H1 (cell line): ENCODE results near the gene LPCAT1. TPM values are rescaled to one million over a fixed set of nuclear protein-coding genes. Genes with fewer than 3 reads are reported as not detected.

ENCODE experiments used
- CTCF ChIA-PET: fragments of 300-600 bp; sonication (Branson Sonifier 250); formaldehyde crosslinking; loops from one replicate; lab custom pipeline; 2021; ENCODE audit not compliant: partially characterized antibody; lab: Charles Lee
- POLR2A ChIA-PET: fragments of 300-600 bp; sonication (Branson Sonifier 250); formaldehyde crosslinking; loops from one replicate; lab custom pipeline; 2021; ENCODE audit warnings: inconsistent platforms; ENCODE audit not compliant: partially characterized antibody; lab: Charles Lee
- DNase-seq, 2 experiments: peaks; one replicate each; pipeline versions ENCODE4 v3.0.0 to v3.0.0-alpha.2; 2010 to 2022; ENCODE audit warnings: low spot score in 2 of 2, low read depth in 1 of 2, mixed read lengths in 1 of 2
- FAIRE-seq: peaks from 2 replicates; lab custom pipeline; 2011; peaks lifted over from hg19 to GRCh38; lab: Jason Lieb, UNC
- H2AFZ ChIP-seq: 2 replicates; pipeline ENCODE4 v1.8.1; 2012; ENCODE audit warnings: low read length, inconsistent platforms
- H2AK5ac ChIP-seq: 2 replicates; pipeline ENCODE4 v1.6.1; 2013; ENCODE audit warnings: low read depth, low read length
- H2BK120ac ChIP-seq: replicated peaks from 2 replicates; pipeline ENCODE3; 2013; ENCODE audit warnings: low read depth, low read length, inconsistent platforms
- H2BK12ac ChIP-seq: 2 replicates; pipeline ENCODE4 v1.6.1; 2013; ENCODE audit warnings: low read depth, low read length
- H2BK15ac ChIP-seq: 2 replicates; pipeline ENCODE4 v1.6.1; 2013; ENCODE audit warnings: low read length
- H2BK20ac ChIP-seq: 2 replicates; pipeline ENCODE4 v1.6.1; 2013; ENCODE audit warnings: low read length
- H2BK5ac ChIP-seq: 2 replicates; pipeline ENCODE4 v1.6.1; 2013; ENCODE audit warnings: low read depth, low read length
- H3K14ac ChIP-seq: 2 replicates; pipeline ENCODE4 v1.6.1; 2013; ENCODE audit warnings: inconsistent platforms; ENCODE audit not compliant: insufficient read length
- H3K18ac ChIP-seq: 2 replicates; pipeline ENCODE4 v1.6.1; 2013; ENCODE audit warnings: low read length; ENCODE audit errors: extremely low read depth
- H3K23ac ChIP-seq: 2 replicates; pipeline ENCODE4 v1.6.1; 2013; ENCODE audit warnings: inconsistent platforms; ENCODE audit not compliant: insufficient read length
- H3K23me2 ChIP-seq: 2 replicates; pipeline ENCODE4 v1.6.1; 2013; ENCODE audit warnings: low read depth, low read length
- H3K27ac ChIP-seq: 2 replicates; pipeline ENCODE4 v1.6.1; 2011; ENCODE audit warnings: low read depth, low read length, inconsistent platforms
- H3K27me3 ChIP-seq, 4 experiments: replicated peaks in 1 of 4; 1 replicate in 1 of 4; 2 replicates in 3 of 4; pipeline versions ENCODE4 v1.6.1 to v1.8.1; 2011 to 2013; ENCODE audit warnings: low read length in 3 of 4, mild to moderate bottlenecking in 3 of 4, inconsistent platforms in 2 of 4, mixed read lengths in 2 of 4, moderate library complexity in 1 of 4; ENCODE audit not compliant: control insufficient read depth in 3 of 4, insufficient read depth in 3 of 4; ENCODE audit errors: extremely low read depth in 1 of 4
- H3K36me3 ChIP-seq, 4 experiments: 2 replicates each; pipeline versions ENCODE4 v1.6.1 to v1.8.1; 2011 to 2013; ENCODE audit warnings: mild to moderate bottlenecking in 4 of 4, low read length in 3 of 4, moderate library complexity in 2 of 4, control low read depth in 1 of 4, inconsistent platforms in 1 of 4; ENCODE audit not compliant: insufficient read depth in 4 of 4, control insufficient read depth in 2 of 4
- H3K4ac ChIP-seq: replicated peaks from 2 replicates; pipeline ENCODE3; 2013; ENCODE audit warnings: low read length, low read depth, mixed read lengths, inconsistent platforms; ENCODE audit not compliant: insufficient read length
- H3K4me1 ChIP-seq, 4 experiments: replicated peaks in 1 of 4; 1 replicate in 1 of 4; 2 replicates in 3 of 4; pipeline versions ENCODE4 v1.6.1 to v1.8.1; 2011 to 2013; ENCODE audit warnings: low read length in 3 of 4, inconsistent platforms in 2 of 4, mixed read lengths in 1 of 4; ENCODE audit not compliant: insufficient read depth in 4 of 4, control insufficient read depth in 3 of 4
- H3K4me2 ChIP-seq, 2 experiments: 2 replicates each; pipeline versions ENCODE4 v1.6.1 to v1.8.1; 2011 to 2013; ENCODE audit warnings: low read depth in 2 of 2, low read length in 2 of 2, control low read depth in 1 of 2, inconsistent platforms in 1 of 2, mild to moderate bottlenecking in 1 of 2; ENCODE audit not compliant: insufficient read depth in 1 of 2
- H3K4me3 ChIP-seq, 4 experiments: fragments of 200-600, 300-600 bp in 1 of 4; sonication (generic), shearing (Covaris generic), sonication (Bioruptor Twin) in 1 of 4; 2 replicates each; pipeline versions ENCODE4 v1.5.1 to v1.8.1; 2011 to 2016; ENCODE audit warnings: low read length in 4 of 4, low read depth in 3 of 4, control low read depth in 2 of 4, inconsistent platforms in 2 of 4, mild to moderate bottlenecking in 2 of 4, mixed read lengths in 1 of 4, moderate library complexity in 1 of 4; ENCODE audit not compliant: insufficient read depth in 2 of 4; ENCODE audit errors: extremely low read depth in 1 of 4
- H3K56ac ChIP-seq: replicated peaks from 2 replicates; pipeline ENCODE3; 2013; ENCODE audit warnings: low read depth, mild to moderate bottlenecking, mixed read lengths, low read length, inconsistent platforms; ENCODE audit not compliant: insufficient read length
- H3K79me1 ChIP-seq: 2 replicates; pipeline ENCODE4 v1.6.1; 2013; ENCODE audit warnings: low read depth, low read length, control low read depth
- H3K79me2 ChIP-seq, 2 experiments: 2 replicates each; pipeline versions ENCODE4 v1.6.1 to v1.8.1; 2012 to 2013; ENCODE audit warnings: low read length in 2 of 2, mild to moderate bottlenecking in 2 of 2, inconsistent platforms in 1 of 2; ENCODE audit not compliant: insufficient read depth in 2 of 2, control insufficient read depth in 1 of 2
- H3K9ac ChIP-seq, 4 experiments: replicated peaks in 1 of 4; 1 replicate in 1 of 4; 2 replicates in 3 of 4; pipeline versions ENCODE4 v1.6.1 to v1.8.1; 2011 to 2013; ENCODE audit warnings: low read depth in 3 of 4, low read length in 3 of 4, control low read depth in 2 of 4, mild to moderate bottlenecking in 2 of 4, moderate library complexity in 2 of 4, inconsistent platforms in 1 of 4; ENCODE audit errors: extremely low read depth in 1 of 4
- H3K9me3 ChIP-seq, 2 experiments: 2 replicates each; pipeline versions ENCODE4 v1.6.1 to v1.8.1; 2012 to 2013; ENCODE audit warnings: mild to moderate bottlenecking in 2 of 2, moderate library complexity in 2 of 2, control low read depth in 1 of 2, inconsistent platforms in 1 of 2, low read depth in 1 of 2, low read length in 1 of 2, mixed read lengths in 1 of 2; ENCODE audit not compliant: insufficient read depth in 2 of 2
- H4K20me1 ChIP-seq, 2 experiments: replicated peaks in 1 of 2; 2 replicates each; pipeline versions ENCODE3 to v1.8.1; 2011 to 2013; ENCODE audit warnings: inconsistent platforms in 2 of 2, low read length in 2 of 2, mild to moderate bottlenecking in 1 of 2; ENCODE audit not compliant: insufficient read depth in 2 of 2, control insufficient read depth in 1 of 2
- H4K5ac ChIP-seq: 2 replicates; pipeline ENCODE4 v1.6.1; 2013; ENCODE audit warnings: low read length, low read depth, mixed read lengths, inconsistent platforms; ENCODE audit not compliant: insufficient read length
- H4K8ac ChIP-seq: 2 replicates; pipeline ENCODE4 v1.8.0; 2013; ENCODE audit warnings: mild to moderate bottlenecking, moderate library complexity, low read length, inconsistent platforms; ENCODE audit not compliant: insufficient read depth; ENCODE audit errors: extremely low read depth
- H4K91ac ChIP-seq: replicated peaks from 2 replicates; pipeline ENCODE3; 2013; ENCODE audit warnings: low read length, mixed read lengths, inconsistent platforms; ENCODE audit not compliant: insufficient read length
- CBX8 ChIP-seq: fragments of 300-800, 300-1000 bp; sonication (generic); IDR thresholded peaks from 2 replicates; pipeline ENCODE4 v1.7.1; 2016; ENCODE audit warnings: low read depth, low read length, borderline replicate concordance
- CEBPB ChIP-seq: IDR thresholded peaks from 2 replicates; pipeline ENCODE4 v1.6.1; 2012; ENCODE audit warnings: low read depth, low read length
- CHD1 ChIP-seq: IDR thresholded peaks from 2 replicates; pipeline ENCODE4 v1.6.1; 2012; ENCODE audit warnings: low read depth, low read length, improper control_type of control experiment
- CTBP2 ChIP-seq: IDR thresholded peaks from 2 replicates; pipeline ENCODE4 v1.7.0; 2011; ENCODE audit warnings: borderline replicate concordance, mild to moderate bottlenecking, moderate library complexity, mixed read lengths, low read length; ENCODE audit not compliant: insufficient read depth, insufficient read length
- EGR1 ChIP-seq: IDR thresholded peaks from 2 replicates; pipeline ENCODE4 v1.6.1; 2011; ENCODE audit warnings: low read depth, low read length, borderline replicate concordance
- GTF2F1 ChIP-seq: IDR thresholded peaks from 2 replicates; pipeline ENCODE4 v1.6.1; 2012; ENCODE audit warnings: low read depth, low read length, improper control_type of control experiment, borderline replicate concordance
- HDAC2 ChIP-seq, 2 experiments: fragments of 300-600 bp in 1 of 2; sonication (generic) in 1 of 2; IDR thresholded peaks; 2 replicates each; pipeline ENCODE4 v1.6.1; 2011 to 2012; ENCODE audit warnings: low read depth in 2 of 2, low read length in 2 of 2, mild to moderate bottlenecking in 2 of 2, moderate library complexity in 2 of 2, borderline replicate concordance in 1 of 2, inconsistent platforms in 1 of 2
- JUND ChIP-seq: IDR thresholded peaks from 2 replicates; pipeline ENCODE4 v1.6.1; 2011; ENCODE audit warnings: mild to moderate bottlenecking, improper control_type of control experiment, low read length
- KDM5A ChIP-seq: fragments of 200-600 bp; IDR thresholded peaks from 2 replicates; pipeline ENCODE4 v1.7.1; 2012; ENCODE audit warnings: mild to moderate bottlenecking, low read length, inconsistent platforms, mixed read lengths
- SIRT6 ChIP-seq: IDR thresholded peaks from one replicate; pipeline ENCODE4 v1.7.1; 2012; ENCODE audit warnings: low read length, inconsistent platforms
- SP4 ChIP-seq: IDR thresholded peaks from 2 replicates; pipeline ENCODE4 v1.6.1; 2012; ENCODE audit warnings: low read length, inconsistent platforms
- SRF ChIP-seq: IDR thresholded peaks from 2 replicates; pipeline ENCODE4 v1.6.1; 2011; ENCODE audit warnings: mild to moderate bottlenecking, low read depth, low read length, moderate library complexity
- TAF1 ChIP-seq: IDR thresholded peaks from 2 replicates; pipeline ENCODE4 v1.6.1; 2011; ENCODE audit warnings: mild to moderate bottlenecking, low read depth, low read length
- YY1 ChIP-seq: IDR thresholded peaks from 2 replicates; pipeline ENCODE4 v1.6.1; 2011; ENCODE audit warnings: low read depth, mild to moderate bottlenecking, low read length
- WGBS, 2 experiments: shearing (Covaris generic) in 1 of 2; methylation state at CpG; one replicate each; pipeline versions ENCODE4 v1.1.6 to v1.1.7; 2013 to 2015; ENCODE audit warnings: low lambda C conversion rate in 2 of 2, mixed read lengths in 2 of 2, inconsistent platforms in 1 of 2, low coverage in 1 of 2, missing lambda C conversion rate in 1 of 2; ENCODE audit not compliant: insufficient replicate concordance in 2 of 2, insufficient coverage in 1 of 2, insufficient read length in 1 of 2; ENCODE audit errors: extremely low coverage in 1 of 2, missing lambda C conversion rate in 1 of 2; 5-methylcytosine and 5-hydroxymethylcytosine counted together
- polyA plus RNA-seq, 7 experiments: library from polyadenylated mRNA; depleted of rRNA in 3 of 7; stranded (reverse) in 5 of 7; unstranded in 2 of 7; fragments of >200 nt in 5 of 7; fragments of 200-250 nt in 2 of 7; gene quantifications; 1 replicate in 5 of 7; 2 replicates in 1 of 7; 4 replicates in 1 of 7; pipeline versions ENCODE4 v1.2.1 to v1.2.3, GENCODE V29; 2011 to 2013; ENCODE audit warnings: missing spikeins in 2 of 7, mixed read lengths in 2 of 7
- total RNA-seq: library from RNA; stranded (reverse); fragmentation: NEBNext Ultra II Directional; extraction: Animal tissue kit (Norgen Biotek cat#: 25700); gene quantifications from 2 replicates; pipeline ENCODE4 v1.2.1, GENCODE V29; 2021
- TF ChIP-seq, protein P1 (sequence below): IDR thresholded peaks from 2 replicates; pipeline ENCODE4 v1.6.1; 2012; ENCODE audit warnings: inconsistent platforms

The LPCAT1 gene
- total and polyA plus RNA-seq, 2 of the 8 experiments (the other 6 are each of a cell fraction or from before 2014, with no cell fraction given), result 107 to 260 TPM

- H3K79me1 ChIP-seq, result no peaks in the 10 kb centered on the region
- no peaks in the 10 kb centered on the region for H3K79me2 ChIP-seq
- H4K91ac ChIP-seq, result no peak overlapping the region
- no peak overlapping the region for H2BK15ac ChIP-seq
- peaks cover 0 to 3% (median 0%) of the 10 kb centered on the region in 4 experiments; a peak in 1 of 7 replicates for H3K27me3 ChIP-seq
- no peak overlapping the region for H2BK20ac ChIP-seq
- H3K9me3 ChIP-seq, result peaks cover 19 to 32% of the 10 kb centered on the region in 2 experiments
- POLR2A ChIA-PET, result no interaction called here
- no peak overlapping the region for H3K4me2 ChIP-seq
- no peak overlapping the region for H3K4me3 ChIP-seq
- no peak overlapping the region for H2AK5ac ChIP-seq
- H2BK5ac ChIP-seq, result no peak overlapping the region
- CTCF ChIA-PET, result no interaction called here
- no peak overlapping the region for H3K4ac ChIP-seq
- no peak for FAIRE-seq
- no peak overlapping the region for H3K14ac ChIP-seq
- H3K23me2 ChIP-seq, result peaks cover 5% of the 10 kb centered on the region; the same call in 1 of the 2 replicates
- WGBS, 2 experiments, result 87% methylated on average over 2 of the region's 2 CpGs; no CpG with 5 or more reads in 1 of the 2 experiments
- H2BK12ac ChIP-seq, result no peak overlapping the region
- peaks cover 0 to 5% (median 0%) of the 10 kb centered on the region in 4 experiments; a peak in 2 of 7 replicates for H3K4me1 ChIP-seq
- H2BK120ac ChIP-seq, result no peak overlapping the region
- H2AFZ ChIP-seq, result no peak overlapping the region
- no peak overlapping the region for H3K23ac ChIP-seq
- no peak overlapping the region for H3K27ac ChIP-seq
- no peaks in the 10 kb centered on the region for H4K20me1 ChIP-seq
- H4K8ac ChIP-seq, result no peak overlapping the region
- no peak overlapping the region for H4K5ac ChIP-seq
- DNase-seq, result no peak
- H3K9ac ChIP-seq, result no peak overlapping the region
- H3K56ac ChIP-seq, result no peak overlapping the region
- H3K18ac ChIP-seq, result no peak overlapping the region
- H3K36me3 ChIP-seq, result no peaks in the 10 kb centered on the region
- TF ChIP-seq JUND (no peak), HDAC2 (IDR thresholded peaks at IDR 0.05; ENCODE audit: borderline replicate concordance in 1 of 2, low read depth in 2 of 2, low read length in 2 of 2) (no peak), EGR1 (no peak), YY1 (no peak), CTBP2 (no peak), KDM5A (no peak), TAF1 (no peak), GTF2F1 (no peak), CHD1 (no peak), SIRT6 (no peak), CEBPB (no peak), CBX8 (no peak), SP4 (no peak), SRF (no peak)
- TF ChIP-seq, protein P1, sequence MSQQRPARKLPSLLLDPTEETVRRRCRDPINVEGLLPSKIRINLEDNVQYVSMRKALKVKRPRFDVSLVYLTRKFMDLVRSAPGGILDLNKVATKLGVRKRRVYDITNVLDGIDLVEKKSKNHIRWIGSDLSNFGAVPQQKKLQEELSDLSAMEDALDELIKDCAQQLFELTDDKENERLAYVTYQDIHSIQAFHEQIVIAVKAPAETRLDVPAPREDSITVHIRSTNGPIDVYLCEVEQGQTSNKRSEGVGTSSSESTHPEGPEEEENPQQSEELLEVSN, result no peak
Observed at GRCh38 chr5:1435369-1435768, 88.4 kb downstream of the LPCAT1 start.
